ENCODE data around the gene ASTN2.

Gene ASTN2

GRCh38 chr9:116382053-116382452 is 1032.8 kb downstream of the ASTN2 start:
- in situ Hi-C loops (cut with MboI; ENCODE audit: low sequenced_read_pairs) = no loop called here

- in situ Hi-C loops (cut with MboI; ENCODE audit: low sequenced_read_pairs) = no loop called here
Measured at GRCh38 chr9:116381350-116381749, 1033.5 kb downstream of the ASTN2 start.

- in situ Hi-C loops (cut with MboI; ENCODE audit: low sequenced_read_pairs) = no loop called here
Measured at GRCh38 chr9:116380496-116380995, 1034.3 kb downstream of the ASTN2 start.

- in situ Hi-C loops (cut with MboI; ENCODE audit: low sequenced_read_pairs) = no loop called here
Measured at GRCh38 chr9:116379821-116380220, 1035.0 kb downstream of the ASTN2 start.

GRCh38 chr9:116378873-116379272 is 1036.0 kb downstream of the ASTN2 start:
- in situ Hi-C loops (cut with MboI; ENCODE audit: low sequenced_read_pairs) = no loop called here

GRCh38 chr9:116377179-116377798 is 1037.6 kb downstream of the ASTN2 start:
- in situ Hi-C loops (cut with MboI; ENCODE audit: low sequenced_read_pairs) = no loop called here
